GM21825 (cell line): ENCODE measurements around the gene LPP.

Experiments used
- ATAC-seq: cut with Tn5 transposase; IDR thresholded peaks from one replicate; pipeline ENCODE4 v1.9.1; 2021; ENCODE audit warnings: mild to moderate bottlenecking, moderate library complexity; ENCODE audit not compliant: unreplicated experiment

Gene LPP

DNA sequence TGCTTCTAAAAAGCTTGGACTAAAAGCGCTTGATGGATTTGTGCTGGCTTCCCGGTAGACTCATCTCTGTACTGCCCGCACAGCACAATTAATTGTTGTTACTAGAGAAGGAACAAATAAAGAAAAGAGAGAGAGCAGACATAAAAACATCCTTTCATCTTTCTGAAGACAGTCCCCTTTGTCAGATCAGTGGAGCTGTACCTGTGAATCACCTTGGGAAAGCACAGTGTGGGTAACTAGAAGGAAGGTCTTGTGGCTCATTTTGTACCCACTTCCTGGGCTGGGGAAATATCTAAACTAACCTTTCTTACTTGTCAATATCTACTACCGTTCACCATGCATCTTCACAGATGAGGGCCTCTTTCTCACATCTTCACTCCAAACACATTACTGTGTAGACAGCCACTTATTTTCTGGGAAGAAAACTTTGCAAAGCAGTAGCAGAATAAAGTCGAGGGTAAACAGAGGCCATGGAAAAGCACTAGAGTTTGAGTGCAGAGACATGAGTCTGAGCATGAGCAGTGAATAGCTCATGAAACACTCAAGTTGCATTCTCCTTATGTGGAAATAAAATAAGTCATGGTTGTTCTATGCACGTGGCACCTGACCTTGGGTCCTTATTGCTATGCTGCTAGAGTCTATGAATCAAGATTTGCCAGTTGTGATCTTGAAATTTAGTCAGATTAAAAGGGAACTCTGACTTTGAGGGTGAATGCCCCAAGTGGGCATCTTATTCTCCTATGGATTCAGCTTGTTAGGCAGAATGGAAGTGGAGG is 169.3 kb downstream of the LPP start:
- ATAC-seq: no peak

GRCh38 chr3:188326111-188326510 is 172.2 kb downstream of the LPP start:
- no peak for ATAC-seq

- ATAC-seq: no peak
These were observed 173.0 kb downstream of the LPP start for GRCh38 chr3:188326968-188327367.

GRCh38 chr3:188327433-188327832 is 173.5 kb downstream of the LPP start:
- no peak for ATAC-seq

- no peak for ATAC-seq
These were observed 176.2 kb downstream of the LPP start for GRCh38 chr3:188330138-188330537.

DNA sequence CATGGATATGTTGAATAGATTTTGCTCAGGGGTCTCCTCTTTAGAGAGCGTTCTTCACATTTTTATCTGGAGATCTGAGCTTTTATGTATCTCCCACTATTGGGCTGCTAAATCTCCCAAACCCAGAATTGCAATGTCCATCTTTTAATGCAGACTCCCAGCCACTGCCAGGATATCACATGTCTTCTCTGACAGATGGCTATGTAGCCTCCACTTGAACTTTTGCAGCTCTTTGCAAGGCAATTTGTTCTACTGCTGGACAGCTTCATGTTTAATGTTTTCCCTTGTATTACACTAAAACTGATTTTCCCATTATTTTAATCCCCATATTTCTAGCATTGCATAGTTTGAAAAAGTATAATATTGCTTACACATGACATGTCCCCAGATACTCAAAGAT is 177.2 kb downstream of the LPP start:
- no peak for ATAC-seq

- no peak for ATAC-seq
These were observed 178.1 kb downstream of the LPP start for GRCh38 chr3:188332085-188332484.

DNA sequence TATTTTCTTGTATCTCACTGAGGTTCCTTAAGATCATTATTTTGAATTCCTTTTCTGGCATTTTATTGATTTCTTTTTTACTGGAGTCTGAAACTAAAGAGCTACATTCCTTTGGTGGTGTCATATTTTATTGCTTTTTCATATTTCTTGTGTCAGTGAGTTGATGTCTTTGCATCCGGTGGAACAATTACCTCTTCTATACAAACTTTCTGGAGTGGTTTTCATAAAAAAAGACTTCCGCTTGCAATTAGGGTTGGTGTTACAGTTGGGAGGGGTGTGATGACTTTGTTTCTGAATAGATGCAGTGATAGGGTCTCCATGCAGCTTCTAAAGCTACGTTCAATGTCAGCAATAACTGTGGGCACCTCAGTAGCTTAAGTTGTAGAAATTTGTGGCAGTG is 181.7 kb downstream of the LPP start:
- no peak for ATAC-seq

DNA sequence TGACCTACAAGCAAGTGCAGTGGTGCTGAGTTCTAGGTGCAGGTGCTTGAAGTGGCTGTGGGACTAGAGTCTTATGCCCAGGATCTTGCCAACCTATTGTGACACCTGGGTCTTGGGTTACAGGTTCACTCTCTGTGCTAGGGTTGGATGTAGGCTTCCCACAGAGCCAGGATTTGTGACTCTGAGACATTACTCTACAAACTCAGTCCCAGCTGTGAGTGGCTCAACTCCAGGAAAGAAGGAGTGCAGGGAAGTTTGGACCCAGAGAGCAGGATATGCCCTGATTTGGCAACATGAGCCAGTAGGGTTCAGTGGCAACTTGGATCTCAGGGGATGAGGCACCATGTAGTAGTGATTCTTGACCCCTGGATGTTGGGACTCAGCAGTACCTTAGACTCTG is 182.2 kb downstream of the LPP start:
- ATAC-seq: no peak

DNA sequence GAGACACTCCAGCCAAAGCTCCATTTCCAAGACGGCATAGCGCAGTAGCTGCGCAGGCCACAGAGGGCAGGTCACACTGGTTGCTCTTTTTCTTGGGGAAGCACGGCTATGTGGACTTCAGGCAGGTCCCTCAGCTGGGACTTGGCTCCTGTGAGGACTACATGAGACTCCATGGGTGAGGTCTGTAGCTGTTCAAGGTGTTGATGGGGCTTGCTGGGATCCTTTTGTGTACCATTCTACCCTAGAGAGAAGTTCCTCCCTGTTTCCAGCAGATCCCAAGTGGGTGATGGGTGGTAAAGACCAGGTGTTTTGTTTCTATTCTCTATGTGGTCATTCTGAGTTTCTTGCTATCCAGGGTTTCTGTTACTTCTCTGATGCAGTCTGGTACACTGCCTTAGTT is 183.3 kb downstream of the LPP start:
- no peak for ATAC-seq

- ATAC-seq: no peak
These were observed 184.1 kb downstream of the LPP start for GRCh38 chr3:188338086-188338485.

DNA sequence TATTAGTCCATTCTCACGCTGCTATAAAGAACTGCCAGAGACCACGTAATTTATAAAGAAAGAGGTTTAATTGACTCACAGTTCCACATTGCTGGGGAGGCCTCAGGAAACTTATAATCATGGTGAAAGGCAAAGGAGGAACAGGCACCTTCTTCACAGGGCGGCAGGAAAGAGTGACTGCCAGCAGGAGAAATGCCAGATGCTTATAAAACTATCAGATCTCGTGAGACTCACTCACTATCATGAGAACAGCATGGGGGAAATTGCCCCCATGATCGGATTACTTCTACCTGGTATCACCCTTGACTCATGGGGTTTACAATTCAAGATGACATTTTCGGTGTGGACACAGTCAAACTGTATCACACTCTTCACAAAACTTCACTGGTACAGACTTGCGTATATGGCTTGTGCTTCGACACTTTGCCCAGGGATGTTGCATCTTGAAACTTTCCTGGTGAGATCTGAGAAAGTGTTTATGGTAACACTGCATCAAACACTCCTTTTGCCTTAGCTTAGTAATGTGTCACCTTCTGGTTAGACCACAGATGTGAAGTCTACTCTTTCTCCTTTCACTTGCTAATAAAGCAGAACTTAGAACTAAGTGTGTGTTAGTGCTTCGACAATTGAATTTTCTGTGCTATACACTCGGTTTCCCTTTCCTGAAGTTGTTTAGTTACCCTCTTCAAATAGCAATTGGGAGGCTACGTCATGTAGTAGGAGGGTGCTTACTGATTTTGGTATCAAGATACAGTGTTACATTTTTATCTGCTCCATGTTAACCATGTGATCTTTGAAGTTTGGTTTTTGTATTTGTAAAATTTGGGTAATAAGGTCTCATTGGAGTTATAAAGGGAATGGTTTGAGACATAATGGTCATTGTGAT is 185.7 kb downstream of the LPP start:
- ATAC-seq: peak; percentile 44

DNA sequence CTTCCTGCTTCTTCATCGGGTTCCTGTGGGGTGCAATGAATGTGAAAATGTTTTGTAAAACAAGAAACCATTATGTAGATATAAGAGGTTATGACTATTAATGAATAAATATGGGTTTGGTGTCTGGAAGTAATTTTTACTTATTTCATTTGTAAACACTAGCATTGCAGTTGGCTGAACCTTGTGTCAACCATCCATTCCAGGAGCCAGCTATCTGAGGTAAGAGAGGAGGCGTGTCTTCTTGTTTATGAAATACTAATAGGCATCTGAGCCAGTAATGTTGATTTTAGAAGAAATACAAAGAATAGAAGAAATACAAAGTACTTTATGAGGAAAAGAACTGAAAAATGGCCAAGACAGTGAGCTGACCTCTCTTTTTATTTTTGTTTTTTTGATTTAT is 187.5 kb downstream of the LPP start:
- no peak for ATAC-seq

- ATAC-seq: no peak
These were observed 189.2 kb downstream of the LPP start for GRCh38 chr3:188342991-188343732.

- ATAC-seq: no peak
These were observed 189.9 kb downstream of the LPP start for GRCh38 chr3:188343894-188344293.

GRCh38 chr3:188345223-188345622 is 191.3 kb downstream of the LPP start:
- ATAC-seq: no peak

DNA sequence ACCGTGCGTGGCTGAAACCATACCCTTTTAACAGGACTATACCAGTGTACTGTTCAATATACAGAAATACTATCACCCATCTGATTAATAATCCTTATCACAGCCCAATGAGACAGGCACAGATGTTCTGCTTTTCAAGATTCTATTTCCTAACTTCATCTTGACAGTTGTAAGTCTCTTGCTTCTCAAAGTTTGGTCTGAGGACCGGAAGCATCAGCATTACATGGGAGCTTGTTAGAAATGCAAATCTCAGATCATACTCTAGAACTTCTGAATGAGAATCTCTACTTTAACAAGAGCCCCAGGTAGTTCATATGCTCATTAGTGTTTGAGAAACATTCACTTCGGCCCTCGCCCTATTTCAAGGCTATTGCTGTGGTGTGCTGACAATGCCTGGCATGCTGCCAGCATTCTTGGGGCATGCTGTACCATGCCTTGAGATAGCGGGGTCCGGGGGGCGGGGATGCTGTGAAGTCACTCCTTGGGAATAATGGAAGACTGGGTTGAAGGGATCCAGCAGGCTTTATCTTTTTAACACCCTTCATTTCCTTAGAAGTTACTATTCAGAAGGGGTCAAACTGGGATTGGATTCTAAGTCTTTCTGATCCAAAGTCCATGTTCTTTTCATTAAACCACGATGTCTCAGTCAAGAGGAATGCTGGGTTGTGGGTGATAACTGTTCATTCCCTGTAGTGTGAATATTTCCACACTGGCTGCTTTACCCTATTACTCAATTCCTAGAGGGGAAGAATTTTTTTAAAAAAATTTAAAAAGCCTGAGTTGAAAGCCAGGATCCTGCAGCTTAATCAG is 194.7 kb downstream of the LPP start:
- no peak for ATAC-seq

DNA sequence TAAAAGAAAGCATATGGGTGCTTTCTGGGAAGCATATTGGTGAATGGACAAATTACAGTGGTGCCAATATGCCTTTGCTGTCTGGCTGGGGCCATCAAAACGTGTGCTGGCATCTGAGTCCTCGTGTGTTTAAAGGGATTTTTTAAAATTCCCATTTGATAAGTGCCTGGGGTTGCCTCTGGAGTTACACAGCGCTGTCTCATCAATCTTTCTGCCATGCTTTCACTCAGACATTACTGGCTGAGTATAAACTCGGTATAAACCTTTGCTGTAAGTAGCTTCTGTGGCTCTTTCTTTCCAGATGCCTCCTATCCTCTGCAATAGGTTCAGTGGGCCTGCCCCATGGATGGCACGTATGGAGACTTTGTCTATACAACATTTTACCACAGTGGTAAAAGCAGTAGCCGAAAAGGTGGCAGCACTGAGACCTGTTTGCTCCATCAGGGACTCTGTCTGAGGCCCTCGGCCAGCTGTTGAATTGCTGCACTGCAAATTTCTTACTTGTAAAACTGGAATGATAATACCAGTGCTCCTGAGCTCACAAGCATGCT is 195.5 kb downstream of the LPP start:
- no peak for ATAC-seq

GRCh38 chr3:188349933-188350332 is 196.0 kb downstream of the LPP start:
- ATAC-seq: no peak

- ATAC-seq: no peak
These were observed 197.0 kb downstream of the LPP start for GRCh38 chr3:188350961-188351360.
